NCI-H446 (cell line): ENCODE data around the gene RPL36AL.

Experiments
- DNase-seq, 2 experiments: peaks; one replicate each; lab custom pipeline; 2025; lab: John Stamatoyannopoulos, UW

Gene RPL36AL

GRCh38 chr14:49581209-49582112 is 39.0 kb downstream of the RPL36AL start:
- DNase-seq, result no peak

- no peak for DNase-seq
Measured at GRCh38 chr14:49579841-49580240, 40.6 kb downstream of the RPL36AL start.

- no peak for DNase-seq
Measured at GRCh38 chr14:49578141-49578540, 42.3 kb downstream of the RPL36AL start.

- no peak for DNase-seq
Measured at GRCh38 chr14:49574038-49574437, 46.4 kb downstream of the RPL36AL start.

- DNase-seq, result no peak
Measured at GRCh38 chr14:49569281-49569680, 51.1 kb downstream of the RPL36AL start.
